Fibroblast of lung (primary cell): Measurements from ENCODE around the gene ST3GAL4. TPM values are rescaled to one million over a fixed set of nuclear protein-coding genes. Genes with fewer than 3 reads are reported as not detected.

Source experiments
- DNase-seq, 2 donors: peaks; one replicate each; pipeline versions ENCODE4 v3.0.0 to v3.0.0-alpha.2; 2010; ENCODE audit warnings: low read depth in 2 of 2
- H2AFZ ChIP-seq: 2 replicates; pipeline ENCODE4 v1.5.1; 2012; ENCODE audit warnings: low read length, control low read depth, inconsistent platforms
- H3K27ac ChIP-seq: 2 replicates; pipeline ENCODE4 v1.5.1; 2011; ENCODE audit warnings: low read length, control low read depth; ENCODE audit not compliant: insufficient read depth
- H3K27me3 ChIP-seq: 2 replicates; pipeline ENCODE4 v1.5.1; 2011; ENCODE audit warnings: mild to moderate bottlenecking, low read length; ENCODE audit not compliant: control insufficient read depth, insufficient read depth
- H3K36me3 ChIP-seq: 2 replicates; pipeline ENCODE4 v1.5.1; 2011; ENCODE audit warnings: low read length; ENCODE audit not compliant: control insufficient read depth, insufficient read depth
- H3K4me1 ChIP-seq: 2 replicates; pipeline ENCODE4 v1.5.1; 2011; ENCODE audit warnings: low read length; ENCODE audit not compliant: control insufficient read depth, insufficient read depth; ENCODE audit errors: extremely low read depth
- H3K4me2 ChIP-seq: 2 replicates; pipeline ENCODE4 v1.5.1; 2011; ENCODE audit warnings: low read length, control low read depth; ENCODE audit not compliant: insufficient read depth; ENCODE audit errors: extremely low read depth
- H3K4me3 ChIP-seq, 4 experiments: fragments of 200-600 bp in 1 of 4; sonication (generic) in 1 of 4; replicated peaks in 1 of 4; 2 replicates each; pipeline ENCODE4 v1.5.1; 2011 to 2016; ENCODE audit warnings: low read length in 4 of 4, low read depth in 3 of 4, mild to moderate bottlenecking in 3 of 4, control low read depth in 2 of 4, inconsistent platforms in 1 of 4, mixed read lengths in 1 of 4; ENCODE audit not compliant: insufficient read depth in 1 of 4; ENCODE audit errors: control extremely low read depth in 1 of 4
- H3K79me2 ChIP-seq: 2 replicates; pipeline ENCODE4 v1.5.1; 2012; ENCODE audit warnings: mild to moderate bottlenecking, low read length, inconsistent platforms; ENCODE audit not compliant: control insufficient read depth, insufficient read depth
- H3K9ac ChIP-seq: 2 replicates; pipeline ENCODE4 v1.5.1; 2011; ENCODE audit warnings: mild to moderate bottlenecking, low read length, control low read depth; ENCODE audit not compliant: insufficient read depth
- H3K9me3 ChIP-seq: 2 replicates; pipeline ENCODE4 v1.5.1; 2012; ENCODE audit warnings: low read depth, low read length; ENCODE audit not compliant: control insufficient read depth, insufficient read depth
- H4K20me1 ChIP-seq: 2 replicates; pipeline ENCODE4 v1.5.1; 2011; ENCODE audit warnings: low read length; ENCODE audit not compliant: control insufficient read depth, insufficient read depth; ENCODE audit errors: extremely low read depth
- CTCF ChIP-seq, 2 donors: IDR thresholded peaks in 1 of 2; conservative IDR thresholded peaks in 1 of 2; 1 replicate in 1 of 2; 2 replicates in 1 of 2; pipeline ENCODE4 v1.5.1; 2011 to 2012; ENCODE audit warnings: low read length in 2 of 2, control low read depth in 1 of 2, inconsistent platforms in 1 of 2, low read depth in 1 of 2, mild to moderate bottlenecking in 1 of 2
- EZH2 ChIP-seq: IDR thresholded peaks from 2 replicates; pipeline ENCODE4 v1.5.1; 2012; ENCODE audit warnings: low read length, control low read depth, mild to moderate bottlenecking; ENCODE audit errors: missing control alignments
- polyA plus RNA-seq, 2 donors: library from polyadenylated mRNA; depleted of rRNA in 1 of 2; stranded (reverse) in 1 of 2; unstranded in 1 of 2; fragments of >200 nt; gene quantifications; 2 replicates each; pipeline ENCODE4 v1.2.1, GENCODE V29; 2011 to 2012; ENCODE audit warnings: missing spikeins in 1 of 2
- total RNA-seq: library from RNA; depleted of rRNA; stranded (reverse); fragments of >200 nt; gene quantifications from 2 replicates; pipeline ENCODE4 v1.2.1, GENCODE V29; 2014

ST3GAL4 gene
- total and polyA plus RNA-seq, 2 donors (not counting 1 experiment from before 2014, with no cell fraction given), result 16.7 to 36.8 TPM

- Histone ChIP-seq H3K9ac (no peak overlapping the region), H3K27me3 (peaks cover 5% of the 10 kb centered on the region), H3K4me3 (no peak overlapping the region), H3K4me2 (no peak overlapping the region), H3K36me3 (no peaks in the 10 kb centered on the region), H3K4me1 (no peaks in the 10 kb centered on the region), H3K79me2 (no peaks in the 10 kb centered on the region), H3K27ac (no peak overlapping the region), H3K9me3 (no peaks in the 10 kb centered on the region), H4K20me1 (no peaks in the 10 kb centered on the region), H2AFZ (no peak overlapping the region)
- DNase-seq, result no peak
- no peak for TF ChIP-seq CTCF (conservative IDR thresholded peaks at IDR 0.05 in 1 of 2, IDR thresholded peaks at IDR 0.05 in 1 of 2; ENCODE audit: low read depth in 1 of 2, low read length in 2 of 2)
- TF ChIP-seq EZH2, result no peak
Measured at GRCh38 chr11:126461096-126461440, 105.6 kb downstream of the ST3GAL4 start.

- H3K9ac ChIP-seq, result no peak overlapping the region
- no peaks in the 10 kb centered on the region for H3K4me1 ChIP-seq
- H4K20me1 ChIP-seq, result no peaks in the 10 kb centered on the region
- no peak overlapping the region for H2AFZ ChIP-seq
- H3K27me3 ChIP-seq, result peaks cover 5% of the 10 kb centered on the region
- no peak overlapping the region for H3K4me3 ChIP-seq
- no peak overlapping the region for H3K4me2 ChIP-seq
- DNase-seq, result no peak
- H3K36me3 ChIP-seq, result no peaks in the 10 kb centered on the region
- no peaks in the 10 kb centered on the region for H3K79me2 ChIP-seq
- no peaks in the 10 kb centered on the region for H3K9me3 ChIP-seq
- no peak for TF ChIP-seq EZH2
- no peak for TF ChIP-seq CTCF (conservative IDR thresholded peaks at IDR 0.05 in 1 of 2, IDR thresholded peaks at IDR 0.05 in 1 of 2; ENCODE audit: low read depth in 1 of 2, low read length in 2 of 2)
- H3K27ac ChIP-seq, result no peak overlapping the region
Measured at GRCh38 chr11:126461996-126462395, 106.5 kb downstream of the ST3GAL4 start.

- H2AFZ ChIP-seq, result no peak overlapping the region
- no peaks in the 10 kb centered on the region for H4K20me1 ChIP-seq
- TF ChIP-seq CTCF (conservative IDR thresholded peaks at IDR 0.05 in 1 of 2, IDR thresholded peaks at IDR 0.05 in 1 of 2; ENCODE audit: low read depth in 1 of 2, low read length in 2 of 2), result no peak
- no peak for TF ChIP-seq EZH2
- H3K27ac ChIP-seq, result no peak overlapping the region
- H3K4me3 ChIP-seq, result no peak overlapping the region
- no peaks in the 10 kb centered on the region for H3K79me2 ChIP-seq
- no peak overlapping the region for H3K9ac ChIP-seq
- H3K9me3 ChIP-seq, result no peaks in the 10 kb centered on the region
- H3K27me3 ChIP-seq, result peaks cover 5% of the 10 kb centered on the region
- no peak for DNase-seq
- no peaks in the 10 kb centered on the region for H3K36me3 ChIP-seq
- no peaks in the 10 kb centered on the region for H3K4me1 ChIP-seq
- H3K4me2 ChIP-seq, result no peak overlapping the region
Measured at GRCh38 chr11:126462422-126462821, 106.9 kb downstream of the ST3GAL4 start.

Other genes with a start within 250 kb of the ST3GAL4 start
- gene RPUSD4, start 144.0 kb upstream of the ST3GAL4 start, total RNA-seq, result 26.9 and 28.2 TPM in 2 replicates
- gene RPUSD4, start 144.0 kb upstream of the ST3GAL4 start, polyA plus RNA-seq, result 16.3 and 19.6 TPM in 2 replicates
- 18.7 and 21.0 TPM in 2 replicates for gene FAM118B, start 143.9 kb upstream of the ST3GAL4 start, total RNA-seq
- gene FAM118B, start 143.9 kb upstream of the ST3GAL4 start, polyA plus RNA-seq, result 27.5 and 30.3 TPM in 2 replicates
- 43.1 and 52.8 TPM in 2 replicates for gene SRPRA, start 86.8 kb upstream of the ST3GAL4 start, total RNA-seq
- gene SRPRA, start 86.8 kb upstream of the ST3GAL4 start, polyA plus RNA-seq, result 134 and 160 TPM in 2 replicates
- 8.7 and 8.8 TPM in 2 replicates for gene FOXRED1, start 86.5 kb upstream of the ST3GAL4 start, total RNA-seq
- 8.6 and 20.4 TPM in 2 replicates for gene FOXRED1, start 86.5 kb upstream of the ST3GAL4 start, polyA plus RNA-seq
- 3.3 and 4.8 TPM in 2 replicates for gene TIRAP, start 72.6 kb upstream of the ST3GAL4 start, total RNA-seq
- 5.1 and 5.4 TPM in 2 replicates for gene TIRAP, start 72.6 kb upstream of the ST3GAL4 start, polyA plus RNA-seq
- 9.8 and 13.0 TPM in 2 replicates for gene DCPS, start 51.6 kb upstream of the ST3GAL4 start, total RNA-seq
- gene DCPS, start 51.6 kb upstream of the ST3GAL4 start, polyA plus RNA-seq, result 22.7 and 40.8 TPM in 2 replicates